GM21515 (cell line): ENCODE results near the gene GAS2.

Experiments
- ATAC-seq: cut with Tn5 transposase; IDR thresholded peaks from one replicate; pipeline ENCODE4 v1.9.1; 2021; ENCODE audit not compliant: unreplicated experiment

The GAS2 gene

GRCh38 chr11:22723274-22723673 is 56.9 kb downstream of the GAS2 start:
- ATAC-seq, result no peak

- ATAC-seq, result no peak
Observed at GRCh38 chr11:22725079-22725478, 58.7 kb downstream of the GAS2 start.

GRCh38 chr11:22728600-22729389 is 62.4 kb downstream of the GAS2 start:
- no peak for ATAC-seq

GRCh38 chr11:22730319-22730718 is 63.9 kb downstream of the GAS2 start:
- peak; percentile 63 for ATAC-seq

- no peak for ATAC-seq
Observed at GRCh38 chr11:22732588-22732987, 66.2 kb downstream of the GAS2 start.

GRCh38 chr11:22733475-22734248 is 67.3 kb downstream of the GAS2 start:
- no peak for ATAC-seq

- ATAC-seq, result no peak
Observed at GRCh38 chr11:22734628-22735345, 68.4 kb downstream of the GAS2 start.

GRCh38 chr11:22742157-22742613 is 75.8 kb downstream of the GAS2 start:
- no peak for ATAC-seq

GRCh38 chr11:22749536-22749935 is 83.1 kb downstream of the GAS2 start:
- ATAC-seq, result no peak

- ATAC-seq, result peak; percentile 72
Observed at GRCh38 chr11:22752908-22753310, 86.5 kb downstream of the GAS2 start.

- no peak for ATAC-seq
Observed at GRCh38 chr11:22753416-22753815, 87.0 kb downstream of the GAS2 start.

GRCh38 chr11:22761066-22761465 is 94.7 kb downstream of the GAS2 start:
- ATAC-seq, result no peak

GRCh38 chr11:22763166-22763565 is 96.8 kb downstream of the GAS2 start:
- no peak for ATAC-seq

- no peak for ATAC-seq
Observed at GRCh38 chr11:22764735-22765134, 98.3 kb downstream of the GAS2 start.

GRCh38 chr11:22768281-22768680 is 101.9 kb downstream of the GAS2 start:
- no peak for ATAC-seq

GRCh38 chr11:22769081-22769480 is 102.7 kb downstream of the GAS2 start:
- no peak for ATAC-seq

GRCh38 chr11:22774716-22775115 is 108.3 kb downstream of the GAS2 start:
- ATAC-seq, result peak; percentile 76

- ATAC-seq, result no peak
Observed at GRCh38 chr11:22775248-22775647, 108.8 kb downstream of the GAS2 start.

GRCh38 chr11:22778642-22779041 is 112.2 kb downstream of the GAS2 start:
- ATAC-seq, result no peak

GRCh38 chr11:22779850-22780249 is 113.4 kb downstream of the GAS2 start:
- no peak for ATAC-seq

- ATAC-seq, result peak; percentile 84
Observed at GRCh38 chr11:22780952-22781593, 114.7 kb downstream of the GAS2 start.
